GM21381 (cell line): ENCODE measurements around the gene SMIM12.
"Not testable (repeated sequence)": the region's sequence is repeated elsewhere in the genome, so short reads cannot be mapped to it uniquely, and the experiment has no call there.

ENCODE experiments used
- ATAC-seq: cut with Tn5 transposase; IDR thresholded peaks from one replicate; pipeline ENCODE4 v1.9.1; 2021; ENCODE audit warnings: mild to moderate bottlenecking, moderate library complexity; ENCODE audit not compliant: unreplicated experiment

Gene SMIM12

DNA sequence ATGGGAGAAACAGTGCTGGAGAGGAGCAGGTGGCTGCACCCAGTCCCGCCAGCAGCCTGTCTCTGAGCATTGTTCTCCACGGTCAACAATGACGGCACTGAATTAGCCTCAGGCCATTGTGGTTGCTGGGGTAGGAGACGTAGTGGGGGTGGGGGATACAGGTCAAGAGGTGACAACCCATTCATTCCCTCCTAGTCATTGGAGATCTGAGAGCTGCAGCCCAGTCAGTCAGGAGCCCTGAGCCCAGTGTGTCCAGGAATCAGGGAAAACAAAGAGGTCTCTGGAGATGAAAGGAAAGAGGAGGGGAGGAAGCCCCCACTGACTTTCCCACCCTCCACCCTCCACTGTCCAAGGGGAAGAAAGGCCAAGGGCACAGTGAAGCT, 15.3 kb downstream of the SMIM12 start:
- no peak for ATAC-seq

DNA sequence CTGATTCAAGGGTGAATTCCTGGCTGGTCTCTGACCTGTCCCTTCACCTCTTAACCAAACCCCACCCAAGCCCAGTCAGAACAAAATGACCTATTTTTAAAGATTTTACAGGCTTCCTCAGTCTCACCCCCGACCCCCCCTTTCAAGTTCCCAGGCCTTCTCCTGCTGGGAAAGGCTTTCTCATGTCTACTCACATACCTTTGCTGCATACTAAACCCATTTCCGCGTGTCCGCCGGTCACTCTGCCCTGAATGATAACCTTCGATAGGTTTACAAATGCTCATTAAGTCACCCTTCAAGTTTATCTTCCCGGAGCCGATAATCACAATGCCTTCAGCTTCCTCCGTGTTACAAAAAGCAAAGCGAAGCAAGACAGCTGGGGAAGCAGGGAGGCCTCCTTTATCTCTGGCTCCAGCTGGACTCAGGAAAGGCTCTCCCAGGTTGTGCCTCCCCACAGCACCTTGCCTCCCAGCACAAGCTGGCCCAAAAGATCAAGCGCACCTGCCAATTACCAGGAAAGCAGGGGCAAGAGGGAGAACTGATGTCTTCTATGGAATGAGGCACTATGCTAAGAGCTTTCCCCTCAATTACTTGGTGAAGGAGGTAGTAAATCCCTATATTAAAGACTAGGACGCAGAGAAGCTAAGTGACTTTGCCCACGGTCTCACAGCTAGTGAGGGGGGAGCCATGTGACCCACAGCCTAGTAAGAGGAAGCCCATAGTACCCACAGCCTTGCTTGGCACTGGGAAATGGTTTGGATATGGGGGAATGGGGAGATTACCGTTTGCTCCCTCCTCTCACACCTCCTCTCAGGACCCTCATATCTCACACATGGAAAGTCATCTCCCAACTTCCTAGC, 15.9 kb downstream of the SMIM12 start:
- no peak for ATAC-seq

- no peak for ATAC-seq
These were observed 16.6 kb downstream of the SMIM12 start for GRCh38 chr1:34842952-34843371.

DNA sequence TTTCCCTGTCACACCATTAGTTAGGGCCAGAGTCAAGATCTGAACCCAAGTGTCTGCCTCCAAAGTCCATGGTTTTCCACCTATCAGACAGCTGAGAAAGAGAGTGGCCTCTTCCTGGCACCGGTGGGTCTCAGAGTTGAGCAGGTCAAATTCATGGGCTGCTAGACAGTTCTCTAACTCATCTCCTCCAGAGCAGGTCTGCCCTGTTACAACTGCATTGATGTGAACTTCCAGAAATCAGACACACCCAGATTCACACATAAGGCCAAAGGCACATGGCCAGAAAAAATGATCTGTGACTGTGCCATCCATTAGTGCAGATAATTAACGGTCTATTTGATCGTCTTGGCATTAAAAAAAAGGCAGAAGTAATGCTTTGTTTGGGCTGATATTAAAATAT, 17.5 kb downstream of the SMIM12 start:
- no peak for ATAC-seq

- no peak for ATAC-seq
These were observed 19.1 kb downstream of the SMIM12 start for GRCh38 chr1:34840426-34840825.

DNA sequence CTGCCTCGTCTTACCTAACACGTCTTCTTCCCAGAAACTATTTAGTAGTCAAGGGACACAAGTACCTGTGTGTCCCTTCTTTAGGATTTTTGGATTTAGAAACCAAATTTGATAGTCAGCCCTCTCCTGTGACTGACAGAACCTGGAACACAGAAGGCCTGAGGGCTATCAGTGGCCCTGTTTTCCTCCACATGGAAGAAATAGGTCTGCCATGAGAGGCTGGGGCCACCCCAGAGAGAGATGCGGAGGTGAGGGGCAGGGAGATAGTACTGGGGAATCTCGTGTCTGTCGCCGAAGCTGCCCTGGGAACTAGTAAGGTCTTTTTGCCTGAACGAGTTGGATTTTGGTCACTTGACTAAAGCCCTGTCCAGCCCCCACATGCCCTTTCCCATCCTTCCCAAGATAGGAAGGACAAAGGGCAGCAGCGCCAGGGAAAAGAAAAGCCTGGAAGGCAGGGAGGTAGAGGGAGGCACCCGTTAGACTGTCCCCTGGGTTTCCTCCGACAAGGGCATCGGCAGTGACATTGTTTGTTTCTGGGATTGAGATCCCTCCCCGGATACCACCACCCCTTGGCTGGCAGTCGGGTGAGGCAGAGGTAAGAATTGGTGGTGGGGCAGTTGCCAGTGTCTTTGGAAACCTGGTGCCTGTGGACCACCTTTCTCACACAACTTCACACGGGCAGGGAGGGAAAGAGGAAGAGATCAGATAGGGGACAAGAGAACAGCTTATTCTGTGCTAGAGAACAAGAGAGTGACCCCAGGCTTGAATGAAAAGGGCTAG, 19.8 kb downstream of the SMIM12 start:
- ATAC-seq: no peak

GRCh38 chr1:34833711-34834110, 25.8 kb downstream of the SMIM12 start:
- ATAC-seq: no peak

GRCh38 chr1:34831721-34832246, 27.8 kb downstream of the SMIM12 start:
- ATAC-seq: no peak

DNA sequence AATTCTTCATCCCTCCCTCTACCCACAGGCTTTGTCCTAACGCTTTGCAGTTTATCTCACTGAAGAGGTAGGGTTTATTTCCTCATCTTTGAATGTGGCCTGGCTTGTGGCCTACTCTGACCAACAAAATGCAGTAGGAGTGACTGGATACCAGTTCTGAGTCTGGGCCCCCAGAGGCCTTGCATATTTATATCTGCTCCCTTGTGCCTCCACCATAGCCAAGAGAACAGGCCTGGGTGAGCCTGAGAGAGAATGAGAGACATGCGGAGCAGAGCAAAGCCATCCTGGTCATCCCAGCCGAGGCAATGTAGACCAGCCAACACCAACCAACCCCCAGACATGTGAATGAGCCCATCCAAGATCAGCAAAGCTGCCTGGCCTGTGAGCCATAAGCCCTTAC, 30.3 kb downstream of the SMIM12 start:
- ATAC-seq: no peak

DNA sequence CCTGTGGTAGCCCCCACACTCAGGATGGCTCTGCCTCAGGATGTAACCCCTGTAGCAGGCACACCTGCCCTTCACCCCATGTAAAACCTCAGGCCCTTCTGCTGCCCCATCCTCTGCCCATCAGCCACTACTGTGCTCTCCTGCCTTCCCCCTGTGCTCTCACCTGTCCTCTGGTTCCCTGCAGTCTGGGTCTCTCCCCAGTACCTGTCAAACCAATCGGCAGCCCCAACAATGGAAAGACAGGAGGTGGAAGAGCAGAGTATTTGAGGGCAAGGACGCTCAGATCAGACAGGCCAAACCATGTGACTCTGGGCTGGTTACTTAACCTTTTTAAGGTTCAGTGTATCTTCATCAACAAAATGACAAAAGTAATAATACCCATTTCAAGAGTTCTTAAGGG, 30.9 kb downstream of the SMIM12 start:
- no peak for ATAC-seq

DNA sequence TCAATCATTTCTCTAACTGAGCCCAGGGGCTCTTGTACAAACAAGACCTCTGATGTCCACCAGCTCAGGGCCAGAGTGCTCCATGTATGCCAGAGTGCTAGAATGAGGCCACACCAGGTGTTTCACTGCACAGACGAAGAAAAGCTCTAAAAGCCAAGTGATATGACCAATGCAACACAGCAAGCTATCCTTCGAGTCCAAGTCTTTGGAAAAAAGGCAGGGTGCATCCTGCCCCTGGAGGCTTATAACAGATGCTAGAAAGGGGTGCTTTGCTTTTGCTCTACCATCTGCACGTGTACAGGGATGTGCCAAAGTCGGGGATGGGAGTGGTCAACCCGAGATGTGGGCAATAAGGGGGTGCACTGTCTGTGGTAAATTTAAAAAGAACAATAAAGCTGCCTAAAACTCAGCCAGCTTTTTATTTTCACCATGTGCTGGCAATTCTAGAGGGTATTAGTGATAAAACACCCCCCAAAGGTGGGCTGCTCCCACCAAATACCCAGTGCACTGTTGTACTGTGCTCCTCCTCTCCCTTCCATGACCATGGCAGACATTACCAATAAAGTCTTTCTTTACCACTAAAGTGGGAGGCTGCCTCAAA, 32.1 kb downstream of the SMIM12 start:
- no peak for ATAC-seq

GRCh38 chr1:34825455-34826091, 34.0 kb downstream of the SMIM12 start:
- ATAC-seq: no peak

- no peak for ATAC-seq
These were observed 34.6 kb downstream of the SMIM12 start for GRCh38 chr1:34824817-34825454.

GRCh38 chr1:34822202-34822601, 37.3 kb downstream of the SMIM12 start:
- ATAC-seq: no peak

DNA sequence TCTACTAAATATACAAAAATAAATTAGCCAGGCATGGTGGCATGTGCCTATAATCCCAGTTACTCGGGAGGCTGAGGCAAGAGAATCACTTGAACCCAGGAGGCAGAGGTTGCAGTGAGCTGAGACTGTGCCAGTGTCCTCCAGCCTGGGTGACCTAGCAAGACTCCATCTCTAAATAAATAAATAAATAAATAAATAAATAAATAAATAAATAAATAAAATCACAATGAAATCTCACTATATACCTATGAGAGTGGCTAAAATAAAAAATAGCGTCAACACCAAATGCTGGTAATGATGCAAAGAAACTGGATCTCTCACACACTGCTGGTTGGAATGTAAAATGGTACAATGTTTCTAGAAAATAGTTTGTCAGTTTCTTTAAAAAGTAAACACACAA, 40.7 kb downstream of the SMIM12 start:
- not testable (repeated sequence) for ATAC-seq

DNA sequence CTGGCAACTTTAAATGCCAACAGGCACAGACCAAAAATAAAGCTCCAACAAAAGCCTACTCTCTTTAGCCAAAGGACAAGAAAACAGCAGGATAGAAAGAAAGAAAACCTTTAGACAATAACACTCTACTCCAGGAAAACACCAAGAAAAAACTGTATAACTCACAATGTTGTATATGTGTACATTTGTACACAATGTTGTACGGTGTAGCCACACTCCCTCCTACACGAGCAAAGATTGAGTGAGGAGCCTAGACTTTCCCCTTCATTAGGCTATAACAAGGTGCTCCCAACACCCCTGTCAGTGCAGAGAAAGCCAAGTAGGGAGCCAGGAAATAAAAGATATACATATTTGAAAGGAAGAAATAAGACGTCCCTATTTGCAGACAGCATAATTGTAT, 42.8 kb downstream of the SMIM12 start:
- no peak for ATAC-seq

DNA sequence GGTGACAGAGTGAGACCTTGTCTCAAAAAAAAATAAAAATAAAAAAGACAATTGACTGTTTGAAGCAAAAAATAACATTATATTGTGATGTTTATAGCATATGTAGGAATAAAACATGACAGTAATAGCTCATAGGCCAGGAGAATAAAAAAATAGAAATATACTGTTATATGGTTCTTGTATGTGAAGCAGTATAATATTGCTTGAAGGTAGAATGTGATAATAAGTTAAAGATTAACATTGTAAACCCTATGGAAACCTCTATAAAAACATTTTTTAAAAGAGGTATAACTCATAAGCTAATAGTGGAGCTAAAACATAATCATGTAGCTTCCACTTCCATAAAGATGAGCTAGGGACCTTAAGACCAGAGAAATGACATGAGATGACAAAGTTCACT, 43.2 kb downstream of the SMIM12 start:
- ATAC-seq: no peak

DNA sequence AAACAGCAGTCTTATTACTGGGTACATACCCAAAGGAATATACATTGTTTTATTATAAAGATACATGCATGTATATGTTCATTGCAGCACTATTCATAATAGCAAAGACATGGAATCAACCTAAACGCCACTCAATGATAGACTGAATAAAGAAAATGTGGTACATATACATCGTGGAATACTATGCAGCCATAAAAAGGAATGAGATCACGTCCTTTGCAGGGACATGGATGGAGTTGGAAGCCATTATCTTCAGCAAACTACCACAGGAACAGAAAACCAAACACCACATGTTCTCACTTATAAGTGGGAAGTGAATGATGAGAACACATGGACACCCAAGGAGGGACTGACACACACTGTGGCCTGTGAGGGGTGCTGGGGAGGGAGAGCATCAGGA, 48.8 kb downstream of the SMIM12 start:
- ATAC-seq: not testable (repeated sequence)

DNA sequence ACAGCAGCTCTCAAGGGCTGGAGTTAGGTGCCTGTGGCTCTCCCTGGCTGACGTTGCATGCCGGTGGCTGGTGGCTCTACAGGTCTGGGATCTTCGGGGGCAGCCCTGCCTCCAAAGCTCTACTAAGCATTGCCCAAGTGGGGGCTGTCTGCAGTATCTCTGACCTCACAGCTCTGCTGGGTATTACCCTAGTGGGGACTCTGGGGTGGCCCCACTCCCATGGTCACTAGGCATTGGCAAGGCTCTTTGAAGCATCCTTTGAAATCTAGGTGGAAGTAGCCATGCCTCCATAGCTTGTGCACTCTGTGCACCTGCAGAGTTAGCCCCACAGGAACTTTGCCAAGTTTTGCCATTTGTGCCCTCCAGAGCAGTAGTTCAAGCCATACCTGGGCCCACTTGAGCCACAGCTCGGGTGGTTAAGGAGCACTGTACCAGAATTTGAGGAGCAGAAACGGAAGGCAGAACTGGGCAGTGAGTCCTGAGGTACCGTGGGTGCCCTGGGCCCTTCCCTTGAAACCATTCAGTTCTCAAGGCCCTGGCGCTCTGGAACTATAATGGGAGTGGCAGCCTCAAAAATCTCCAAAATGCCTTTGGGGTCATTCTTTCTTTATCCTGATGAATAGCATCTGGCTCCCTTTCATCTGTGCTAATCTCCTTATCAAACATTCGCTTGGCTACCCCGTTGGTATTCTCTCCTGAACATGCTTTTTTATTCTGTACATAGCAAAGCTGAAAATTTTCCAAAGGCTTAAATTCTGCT, 51.3 kb downstream of the SMIM12 start:
- ATAC-seq: no peak

- no peak for ATAC-seq
These were observed 53.2 kb downstream of the SMIM12 start for GRCh38 chr1:34806396-34806795.
